Hypothalamus (tissue), 51 donors: Measurements from ENCODE around the gene RAB7A.

Experiments
- DNase-seq, 51 donors: peaks; one replicate each; lab custom pipeline; 2025; lab: John Stamatoyannopoulos, UW

The RAB7A gene

GRCh38 chr3:128726023-128727016 is at the start of gene RAB7A:
RAB7A (plus strand) TSS chr3:128726183; CDS start chr3:128795368, 69,185 bp downstream.
- DNase-seq: peak; percentile 70 to 99 (median 96)

- no peak for DNase-seq
Measured at GRCh38 chr3:128679338-128679737, 46.6 kb upstream of the RAB7A start.

- peak; percentile 60 to 100 (median 97) for DNase-seq
Measured at GRCh38 chr3:128680603-128681368, 45.2 kb upstream of the RAB7A start.

GRCh38 chr3:128681369-128681829 is 44.6 kb upstream of the RAB7A start:
- peak in 1 of 51 donors; percentile 54 for DNase-seq

GRCh38 chr3:128683957-128684356 is 42.0 kb upstream of the RAB7A start:
- DNase-seq: no peak

- no peak for DNase-seq
Measured at GRCh38 chr3:128684986-128685726, 40.8 kb upstream of the RAB7A start.

GRCh38 chr3:128686465-128686864 is 39.5 kb upstream of the RAB7A start:
- DNase-seq: no peak

GRCh38 chr3:128689060-128689459 is 36.9 kb upstream of the RAB7A start:
- DNase-seq: no peak

GRCh38 chr3:128693696-128694095 is 32.3 kb upstream of the RAB7A start:
- no peak for DNase-seq

- no peak for DNase-seq
Measured at GRCh38 chr3:128697341-128697740, 28.6 kb upstream of the RAB7A start.

- DNase-seq: peak in 28 of 51 donors; percentile 5 to 62 (median 24)
Measured at GRCh38 chr3:128698211-128699047, 27.6 kb upstream of the RAB7A start.

- DNase-seq: peak in 4 of 51 donors; percentile 7 to 19 (median 12)
Measured at GRCh38 chr3:128701342-128702212, 24.4 kb upstream of the RAB7A start.

- DNase-seq: no peak
Measured at GRCh38 chr3:128702391-128702790, 23.6 kb upstream of the RAB7A start.

GRCh38 chr3:128703561-128703960 is 22.4 kb upstream of the RAB7A start:
- no peak for DNase-seq

- DNase-seq: no peak
Measured at GRCh38 chr3:128706086-128706615, 19.8 kb upstream of the RAB7A start.

- DNase-seq: no peak
Measured at GRCh38 chr3:128707928-128708494, 18.0 kb upstream of the RAB7A start.

- DNase-seq: no peak
Measured at GRCh38 chr3:128709038-128709437, 16.9 kb upstream of the RAB7A start.
